ENCODE measurements around the gene DCST1.
A peak's percentile ranks its signal among the peaks of the same experiment; 100 is the strongest.

The DCST1 gene

GRCh38 chr1:155083052-155083541 lies 49.5 kb downstream of the DCST1 start:
- H3K9ac ChIP-seq (ENCODE audit: low read length) = no peak overlapping the region
- H3K27me3 ChIP-seq (ENCODE audit: low read length) = no peaks in the 10 kb centered on the region
- TF ChIP-seq CTCF (IDR thresholded peaks at IDR 0.05; ENCODE audit: insufficient read depth, low read length, poor library complexity, severe bottlenecking) (no peak), EZH2phosphoT487 (conservative IDR thresholded peaks at IDR 0.05; ENCODE audit: low read length) (no peak)
- no peaks in the 10 kb centered on the region for H3K9me2 ChIP-seq (replicated peaks; ENCODE audit: insufficient read depth, low read length)
- no peaks in the 10 kb centered on the region for H3F3A ChIP-seq (ENCODE audit: insufficient read depth)
- no peak overlapping the region for H2AFZ ChIP-seq (ENCODE audit: low read depth, low read length, severe bottlenecking)
- H3K4me2 ChIP-seq (ENCODE audit: low read depth, low read length, poor library complexity, severe bottlenecking) = no peak overlapping the region
- H3K9me3 ChIP-seq (ENCODE audit: insufficient read depth, low read length) = no peaks in the 10 kb centered on the region
- H4K20me1 ChIP-seq (ENCODE audit: low read depth, low read length) = no peaks in the 10 kb centered on the region
- no peak overlapping the region for H3K4me3 ChIP-seq (ENCODE audit: insufficient read depth, low read length, poor library complexity, severe bottlenecking)
- H3K27ac ChIP-seq (ENCODE audit: low read depth, low read length) = no peak overlapping the region
- no peaks in the 10 kb centered on the region for H3K36me3 ChIP-seq (ENCODE audit: low read length)
- H3K79me2 ChIP-seq (ENCODE audit: insufficient read depth, low read length) = no peaks in the 10 kb centered on the region

GRCh38 chr1:155083865-155084721 lies 50.5 kb downstream of the DCST1 start:
- no peaks in the 10 kb centered on the region for H3K36me3 ChIP-seq (ENCODE audit: low read length)
- peak; percentile 26 for TF ChIP-seq CTCF (IDR thresholded peaks at IDR 0.05; ENCODE audit: insufficient read depth, low read length, poor library complexity, severe bottlenecking)
- no peak for TF ChIP-seq EZH2phosphoT487 (conservative IDR thresholded peaks at IDR 0.05; ENCODE audit: low read length)
- H3K4me2 ChIP-seq (ENCODE audit: low read depth, low read length, poor library complexity, severe bottlenecking) = peak overlapping the region; percentile 91
- no peaks in the 10 kb centered on the region for H3F3A ChIP-seq (ENCODE audit: insufficient read depth)
- H3K9me2 ChIP-seq (replicated peaks; ENCODE audit: insufficient read depth, low read length) = no peaks in the 10 kb centered on the region
- no peak overlapping the region for H3K27ac ChIP-seq (ENCODE audit: low read depth, low read length)
- H3K9me3 ChIP-seq (ENCODE audit: insufficient read depth, low read length) = no peaks in the 10 kb centered on the region
- no peaks in the 10 kb centered on the region for H3K27me3 ChIP-seq (ENCODE audit: low read length)
- peak overlapping the region; percentile 89 for H2AFZ ChIP-seq (ENCODE audit: low read depth, low read length, severe bottlenecking)
- no peaks in the 10 kb centered on the region for H3K79me2 ChIP-seq (ENCODE audit: insufficient read depth, low read length)
- H3K4me3 ChIP-seq (ENCODE audit: insufficient read depth, low read length, poor library complexity, severe bottlenecking) = no peak overlapping the region
- no peaks in the 10 kb centered on the region for H4K20me1 ChIP-seq (ENCODE audit: low read depth, low read length)
- peak overlapping the region; percentile 68; the same call in 1 of the 2 replicates for H3K9ac ChIP-seq (ENCODE audit: low read length)

- Histone ChIP-seq H3K27ac (ENCODE audit: low read depth, low read length) (peak overlapping the region; percentile 82), H3K36me3 (ENCODE audit: low read length) (no peaks in the 10 kb centered on the region)
Measured at GRCh38 chr1:155084722-155085503, 51.3 kb downstream of the DCST1 start.

More at GRCh38 chr1:155084722-155085503, 51.3 kb downstream of the DCST1 start:
- Histone ChIP-seq H3K4me2 (ENCODE audit: low read depth, low read length, poor library complexity, severe bottlenecking) (peak overlapping the region; percentile 91), H2AFZ (ENCODE audit: low read depth, low read length, severe bottlenecking) (peak overlapping the region; percentile 89), H4K20me1 (ENCODE audit: low read depth, low read length) (no peaks in the 10 kb centered on the region), H3K9me2 (replicated peaks; ENCODE audit: insufficient read depth, low read length) (no peaks in the 10 kb centered on the region), H3K4me3 (ENCODE audit: insufficient read depth, low read length, poor library complexity, severe bottlenecking) (peak overlapping the region; percentile 72), H3K9ac (ENCODE audit: low read length) (peak overlapping the region; percentile 68), H3K27me3 (ENCODE audit: low read length) (no peaks in the 10 kb centered on the region), H3F3A (ENCODE audit: insufficient read depth) (no peaks in the 10 kb centered on the region), H3K9me3 (ENCODE audit: insufficient read depth, low read length) (no peaks in the 10 kb centered on the region), H3K79me2 (ENCODE audit: insufficient read depth, low read length) (no peaks in the 10 kb centered on the region)
- TF ChIP-seq CTCF (IDR thresholded peaks at IDR 0.05; ENCODE audit: insufficient read depth, low read length, poor library complexity, severe bottlenecking) = peak; percentile 93
- TF ChIP-seq EZH2phosphoT487 (conservative IDR thresholded peaks at IDR 0.05; ENCODE audit: low read length) = no peak
